Stimulated activated CD4-positive, alpha-beta T cell treated with anti-CD3 and anti-CD28 coated beads, Interleukin-1b, Interleukin-23, amount 100 ng/mL, for 1 hour (primary cell): ENCODE measurements around the gene APOBEC4.
"Not testable (repeated sequence)": the region's sequence is repeated elsewhere in the genome, so short reads cannot be mapped to it uniquely, and the experiment has no call there.

ENCODE experiments used
- DNase-seq, 2 donors: peaks; one replicate each; pipeline ENCODE4 v3.0.0-alpha.2; 2020; ENCODE audit warnings: low read depth in 2 of 2

Gene APOBEC4

GRCh38 chr1:183652547-183653461 lies at the start of gene APOBEC4:
APOBEC4 (minus strand) TSS chr1:183653316; CDS start chr1:183648781, 4,535 bp downstream.
- DNase-seq: no peak

GRCh38 chr1:183702813-183703198 lies 49.7 kb upstream of the APOBEC4 start:
- no peak for DNase-seq

- DNase-seq: no peak
Measured at GRCh38 chr1:183702087-183702812, 49.1 kb upstream of the APOBEC4 start.

- DNase-seq: no peak
Measured at GRCh38 chr1:183699616-183700160, 46.6 kb upstream of the APOBEC4 start.

- no peak for DNase-seq
Measured at GRCh38 chr1:183697814-183698590, 44.9 kb upstream of the APOBEC4 start.

- no peak for DNase-seq
Measured at GRCh38 chr1:183696981-183697380, 43.9 kb upstream of the APOBEC4 start.

GRCh38 chr1:183694755-183695154 lies 41.6 kb upstream of the APOBEC4 start:
- DNase-seq: no peak

- DNase-seq: no peak
Measured at GRCh38 chr1:183694066-183694465, 41.0 kb upstream of the APOBEC4 start.

- DNase-seq: no peak
Measured at GRCh38 chr1:183693521-183693920, 40.4 kb upstream of the APOBEC4 start.

GRCh38 chr1:183689762-183690204 lies 36.7 kb upstream of the APOBEC4 start:
- no peak for DNase-seq

- no peak for DNase-seq
Measured at GRCh38 chr1:183688341-183689060, 35.4 kb upstream of the APOBEC4 start.

- DNase-seq: no peak
Measured at GRCh38 chr1:183687546-183688304, 34.6 kb upstream of the APOBEC4 start.

GRCh38 chr1:183686229-183686628 lies 33.1 kb upstream of the APOBEC4 start:
- DNase-seq: no peak

GRCh38 chr1:183685112-183685713 lies 32.1 kb upstream of the APOBEC4 start:
- DNase-seq: no peak

- DNase-seq: not testable (repeated sequence)
Measured at GRCh38 chr1:183679363-183679762, 26.2 kb upstream of the APOBEC4 start.

- DNase-seq: no peak
Measured at GRCh38 chr1:183678819-183679218, 25.7 kb upstream of the APOBEC4 start.

GRCh38 chr1:183676586-183677189 lies 23.6 kb upstream of the APOBEC4 start:
- DNase-seq: no peak

GRCh38 chr1:183675883-183676585 lies 22.9 kb upstream of the APOBEC4 start:
- DNase-seq: no peak

- DNase-seq: no peak
Measured at GRCh38 chr1:183675381-183675780, 22.3 kb upstream of the APOBEC4 start.
